GM12878 (cell line): Measurements from ENCODE around the gene OR7A10.

Experiments used
- CTCF ChIP-seq, 3 experiments: IDR thresholded peaks in 2 of 3; conservative IDR thresholded peaks in 1 of 3; 2 replicates each; pipeline ENCODE4 v1.5.1; 2011; ENCODE audit warnings: low read depth in 3 of 3, low read length in 3 of 3, mild to moderate bottlenecking in 3 of 3, control low read depth in 2 of 3, moderate library complexity in 2 of 3, inconsistent platforms in 1 of 3, mixed read lengths in 1 of 3; ENCODE audit not compliant: control insufficient read depth in 2 of 3, insufficient read depth in 1 of 3; ENCODE audit errors: extremely low read depth in 1 of 3
- KDM1A ChIP-seq: fragments of 200-600 bp; sonication (generic); IDR thresholded peaks from 2 replicates; pipeline ENCODE4 v1.6.1; 2016; ENCODE audit warnings: borderline replicate concordance
- NFYB ChIP-seq: IDR thresholded peaks from 2 replicates; pipeline ENCODE4 v1.6.1; 2011; ENCODE audit warnings: low read depth, mild to moderate bottlenecking, low read length, improper control_type of control experiment, moderate library complexity; ENCODE audit not compliant: insufficient read depth
- POLR2A ChIP-seq: IDR thresholded peaks from 2 replicates; pipeline ENCODE4 v1.6.1; 2011; ENCODE audit warnings: low read depth, mild to moderate bottlenecking, low read length
- SPI1 ChIP-seq: IDR thresholded peaks from 2 replicates; pipeline ENCODE4 v1.6.1; 2011; ENCODE audit warnings: low read depth, mild to moderate bottlenecking, low read length, moderate library complexity, borderline replicate concordance; ENCODE audit not compliant: insufficient read depth
- ZNF217 ChIP-seq: fragments of 450-650 bp; IDR thresholded peaks from 2 replicates; pipeline ENCODE4 v1.6.1; 2017; ENCODE audit warnings: antibody characterized with exemption, mild to moderate bottlenecking

- no peak for TF ChIP-seq SPI1
- no peak for TF ChIP-seq POLR2A
- TF ChIP-seq CTCF (IDR thresholded peaks at IDR 0.05 in 2 of 3, conservative IDR thresholded peaks at IDR 0.05 in 1 of 3; ENCODE audit: control insufficient read depth in 2 of 3, extremely low read depth in 1 of 3, insufficient read depth in 1 of 3, low read depth in 3 of 3, low read length in 3 of 3): no peak
- no peak for TF ChIP-seq NFYB
- TF ChIP-seq ZNF217: no peak
- no peak for TF ChIP-seq KDM1A
Measured at GRCh38 chr19:14868497-14868896, 19.8 kb upstream of the OR7A10 start.
